Activated naive CD8-positive, alpha-beta T cell treated with anti-CD3 and anti-CD28 coated beads, Interleukin-2, amount 50 U/mL, for 24 hours (primary cell): ENCODE measurements around the gene CNOT3.
"Not testable (repeated sequence)": the region's sequence is repeated elsewhere in the genome, so short reads cannot be mapped to it uniquely, and the experiment has no call there.

Experiments
- ATAC-seq: fragments of 150-1000 bp; cut with Tn5 transposase; one replicate; pipeline ENCODE4 v1.10.0; 2021
- DNase-seq: peaks from one replicate; pipeline ENCODE4 v3.0.0; 2021
- H3K27ac Mint-ChIP-seq: one replicate; pipeline ENCODE4 v1.8.0; 2021; ENCODE audit warnings: mild to moderate bottlenecking, mixed read lengths
- H3K27me3 Mint-ChIP-seq: one replicate; pipeline ENCODE4 v1.8.0; 2021; ENCODE audit warnings: mixed read lengths
- H3K36me3 Mint-ChIP-seq: one replicate; pipeline ENCODE4 v1.8.0; 2021; ENCODE audit warnings: low read depth, mixed read lengths
- H3K4me1 Mint-ChIP-seq: one replicate; pipeline ENCODE4 v1.8.0; 2021; ENCODE audit warnings: mixed read lengths
- H3K4me3 Mint-ChIP-seq: one replicate; pipeline ENCODE4 v1.8.0; 2021; ENCODE audit warnings: mild to moderate bottlenecking, moderate library complexity, mixed read lengths
- H3K9me3 Mint-ChIP-seq: one replicate; pipeline ENCODE4 v1.8.0; 2021; ENCODE audit warnings: mixed read lengths

The CNOT3 gene

DNA sequence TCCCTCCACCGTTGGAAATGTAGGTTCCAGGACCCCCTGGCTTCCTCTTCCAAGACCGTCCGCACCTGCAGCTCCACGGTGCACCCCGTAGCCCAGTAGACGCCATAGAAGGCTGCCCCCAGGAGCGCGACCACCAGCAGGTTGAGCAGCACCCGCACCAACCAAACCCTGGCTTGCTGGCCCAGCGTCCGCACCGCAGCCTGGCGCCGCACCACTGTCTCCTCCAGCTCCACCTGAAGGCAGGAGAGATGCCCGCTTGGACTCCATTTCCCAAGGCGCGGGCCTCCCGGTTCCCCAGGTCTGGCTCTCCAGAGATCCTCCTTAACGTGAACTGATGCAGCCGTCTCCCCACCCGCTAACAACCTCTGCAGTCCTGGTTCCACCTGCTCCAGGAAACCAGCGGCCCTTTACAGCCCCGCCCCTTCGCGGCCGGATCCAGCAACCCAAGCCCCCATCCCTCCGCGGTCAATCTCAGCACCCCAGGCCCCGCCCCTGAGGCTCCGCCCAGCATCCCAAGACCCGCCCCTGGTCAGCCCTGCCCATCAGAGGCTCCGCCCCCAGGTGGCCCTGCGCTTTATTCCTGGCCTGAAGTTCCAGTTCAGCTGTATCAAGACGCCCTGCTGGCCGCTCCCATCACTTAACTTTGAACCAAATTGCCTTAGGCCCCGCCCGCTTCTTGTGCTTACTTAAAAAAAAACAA, 27.0 kb downstream of the CNOT3 start:
- DNase-seq (peak; percentile 81), ATAC-seq (no peak)
- Mint-ChIP-seq H3K4me1 (peaks cover 43% of the 10 kb centered on the region), H3K27me3 (peaks cover 11% of the 10 kb centered on the region), H3K4me3 (peak overlapping the region; percentile 32), H3K27ac (no peak overlapping the region), H3K9me3 (no peaks in the 10 kb centered on the region), H3K36me3 (no peaks in the 10 kb centered on the region)

DNA sequence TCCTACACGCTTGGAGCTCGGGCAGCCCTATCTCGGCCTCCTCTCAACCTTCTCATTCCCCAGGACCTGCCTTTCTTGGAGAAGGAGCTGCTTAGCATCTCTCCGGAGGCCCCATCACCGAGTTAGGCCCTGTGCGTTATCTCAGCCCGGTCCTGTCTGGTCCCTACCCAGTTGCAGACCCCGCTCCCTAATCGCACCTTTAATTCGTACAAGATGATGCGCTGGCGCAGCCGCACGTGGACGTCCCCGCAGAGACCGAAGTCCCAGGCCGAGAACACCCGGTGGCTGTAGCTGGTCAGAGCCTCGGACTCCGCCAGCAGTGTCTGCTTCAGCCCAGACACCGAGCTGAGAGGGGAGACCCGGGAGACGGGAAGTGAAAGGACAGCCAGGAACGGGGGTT, 27.7 kb downstream of the CNOT3 start:
- Mint-ChIP-seq H3K4me1 (peaks cover 37% of the 10 kb centered on the region), H3K9me3 (no peaks in the 10 kb centered on the region), H3K36me3 (no peaks in the 10 kb centered on the region), H3K27me3 (peaks cover 11% of the 10 kb centered on the region), H3K27ac (no peak overlapping the region), H3K4me3 (no peak overlapping the region)
- no peak for ATAC-seq
- DNase-seq: no peak

DNA sequence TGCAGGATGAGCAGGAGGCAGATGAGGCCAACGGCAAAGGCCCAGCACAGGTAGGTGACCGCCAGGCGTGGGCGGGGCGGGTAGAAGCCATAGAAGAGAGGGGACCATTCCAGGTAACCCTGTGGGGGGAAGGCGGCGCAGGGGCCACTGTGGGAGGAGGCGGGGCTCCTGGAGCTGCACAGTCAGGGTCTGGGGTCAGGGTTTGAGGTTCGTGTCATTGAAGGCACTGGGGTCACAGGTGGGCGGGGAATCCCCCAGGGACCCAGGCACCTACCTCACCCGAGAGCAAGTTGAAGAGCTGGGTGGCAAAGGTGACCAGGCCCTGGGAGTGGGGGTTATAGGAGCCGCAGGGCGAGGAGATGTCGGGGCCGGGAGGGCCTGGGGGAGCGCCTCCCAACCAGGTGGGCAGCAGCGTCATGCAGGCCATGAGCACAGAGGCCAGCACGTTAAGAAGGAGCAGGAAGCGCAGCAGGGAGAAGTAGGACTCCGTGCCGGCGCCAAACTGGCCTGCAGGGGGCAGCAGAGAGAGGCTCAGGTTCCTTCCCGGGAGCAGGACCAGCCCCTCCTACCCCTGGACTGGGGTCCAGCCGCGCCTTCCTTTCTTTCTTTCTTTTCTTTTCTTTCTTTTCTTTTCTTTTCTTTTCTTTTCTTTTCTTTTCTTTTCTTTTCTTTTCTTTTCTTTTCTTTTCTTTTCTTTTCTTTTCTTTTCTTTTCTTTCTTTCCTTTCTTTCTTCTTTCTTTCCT, 30.8 kb downstream of the CNOT3 start:
- no peaks in the 10 kb centered on the region for H3K36me3 Mint-ChIP-seq
- DNase-seq (peak; percentile 98), ATAC-seq (peak; percentile 86)
- peaks cover 16% of the 10 kb centered on the region for H3K4me1 Mint-ChIP-seq
- no peak overlapping the region for H3K27ac Mint-ChIP-seq
- no peaks in the 10 kb centered on the region for H3K9me3 Mint-ChIP-seq
- peaks cover 8% of the 10 kb centered on the region for H3K27me3 Mint-ChIP-seq
- H3K4me3 Mint-ChIP-seq: no peak overlapping the region

DNA sequence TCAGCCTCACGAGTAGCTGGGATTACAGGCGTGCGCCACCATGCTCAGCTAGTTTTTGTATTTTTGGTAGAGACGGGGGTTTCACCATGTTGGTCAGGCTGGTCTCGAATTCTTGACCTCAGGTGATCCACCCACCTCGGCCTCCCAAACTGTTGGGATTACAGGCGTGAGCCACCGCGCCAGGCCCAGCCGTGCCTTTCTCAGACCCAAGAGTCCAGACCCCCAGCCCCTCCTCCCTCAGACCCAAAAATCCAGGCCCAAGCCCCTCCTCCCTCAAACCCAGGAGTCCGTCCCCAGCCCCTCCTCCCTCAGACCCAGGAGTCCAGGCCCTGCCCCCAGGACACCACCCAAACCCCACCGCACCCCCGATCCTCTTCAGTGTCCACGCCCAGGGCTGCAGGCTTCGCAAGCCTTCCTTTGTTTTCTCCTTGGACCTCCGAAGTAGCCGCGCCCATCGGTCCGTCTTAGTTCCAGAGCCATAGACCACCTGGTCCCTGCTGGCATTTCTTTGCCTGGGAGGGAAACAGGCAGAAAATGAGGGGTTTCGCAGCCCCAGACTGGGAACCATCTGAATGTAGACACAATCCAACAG, 31.7 kb downstream of the CNOT3 start:
- Mint-ChIP-seq H3K9me3 (no peaks in the 10 kb centered on the region), H3K27ac (no peak overlapping the region), H3K27me3 (peaks cover 4% of the 10 kb centered on the region), H3K4me3 (no peak overlapping the region), H3K4me1 (peaks cover 12% of the 10 kb centered on the region), H3K36me3 (no peaks in the 10 kb centered on the region)
- ATAC-seq (no peak), DNase-seq (no peak)

DNA sequence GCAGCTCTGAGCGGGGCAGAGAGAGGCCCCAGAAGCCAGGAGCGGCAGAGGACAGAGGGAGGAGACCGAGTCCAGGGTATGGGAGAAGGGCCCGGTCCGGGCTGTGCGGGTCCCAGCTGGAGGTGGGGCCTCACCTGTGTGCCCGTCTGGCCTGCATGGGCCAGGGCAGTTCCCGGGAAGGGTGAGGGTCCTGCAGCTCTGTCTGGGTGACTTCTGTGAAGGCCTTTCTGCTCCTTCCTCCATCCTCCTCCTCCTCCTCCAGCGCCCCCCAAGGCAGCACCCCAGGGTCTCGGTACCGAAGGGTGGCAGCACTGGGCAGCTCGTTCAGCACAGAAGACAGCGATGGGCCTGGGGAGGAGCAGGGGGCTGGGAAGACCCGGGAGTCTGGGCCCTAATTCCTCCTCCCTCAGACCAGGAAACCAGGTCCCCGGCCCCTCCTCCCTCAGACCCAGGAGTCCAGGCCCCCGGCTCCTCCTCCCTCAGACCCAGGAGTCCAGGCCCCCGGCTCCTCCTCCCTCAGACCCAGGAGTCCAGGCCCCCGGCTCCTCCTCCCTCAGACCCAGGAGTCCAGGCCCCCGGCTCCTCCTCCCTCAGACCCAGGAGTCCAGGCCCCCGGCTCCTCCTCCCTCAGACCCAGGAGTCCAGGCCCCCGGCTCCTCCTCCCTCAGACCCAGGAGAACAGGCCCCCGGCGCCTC, 34.3 kb downstream of the CNOT3 start:
- not testable (repeated sequence) for H3K27ac Mint-ChIP-seq, H3K4me1 Mint-ChIP-seq, H3K4me3 Mint-ChIP-seq, ATAC-seq, H3K9me3 Mint-ChIP-seq, H3K27me3 Mint-ChIP-seq, DNase-seq, H3K36me3 Mint-ChIP-seq

DNA sequence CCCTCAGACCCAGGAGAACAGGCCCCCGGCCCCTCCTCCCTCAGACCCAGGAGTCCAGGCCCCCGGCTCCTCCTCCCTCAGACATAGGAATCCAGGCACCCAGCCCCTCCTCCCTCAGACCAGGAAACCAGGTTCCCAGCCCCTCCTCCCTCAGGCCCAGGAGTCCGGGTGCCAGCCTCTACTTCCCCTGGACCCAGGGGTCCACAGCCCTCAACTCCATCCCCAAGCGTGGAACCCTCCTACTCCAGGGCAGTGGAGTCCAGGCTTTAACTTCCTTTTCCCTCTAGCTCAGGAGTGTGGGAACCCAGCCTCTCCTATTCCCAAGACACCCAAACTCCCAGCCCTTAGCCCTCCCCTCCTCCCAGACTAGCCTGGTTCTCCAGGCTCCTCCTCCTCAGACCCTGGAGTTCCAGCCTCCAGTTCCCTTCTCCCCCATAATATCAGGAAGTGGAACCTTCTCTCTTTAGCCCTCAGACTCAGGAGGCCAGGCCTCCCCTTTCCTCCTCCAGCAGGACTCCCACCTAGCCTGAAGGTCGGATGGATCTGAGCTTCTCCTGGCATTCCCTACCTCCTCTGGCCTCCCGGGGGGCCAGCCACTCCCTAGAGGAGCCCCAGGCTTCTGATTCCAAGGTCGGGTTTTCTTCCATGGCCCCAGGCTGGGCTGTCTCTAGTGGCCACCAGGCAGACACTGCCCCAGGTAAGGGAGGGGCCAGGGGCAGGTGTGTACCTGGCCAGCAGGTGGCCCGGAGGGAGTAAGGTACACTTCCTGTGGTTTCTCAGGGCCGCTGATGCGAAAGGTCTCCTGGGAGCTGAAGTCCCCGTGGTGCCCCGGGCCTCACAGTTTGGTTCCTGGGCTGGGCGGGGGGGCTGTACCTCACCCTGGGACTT, 35.2 kb downstream of the CNOT3 start, which contains the start of gene TMC4:
TSS of gene TMC4 (minus strand) at position 690 of the 888 bp plus-strand sequence. CDS start at position 647, 43 bp downstream.
- H3K36me3 Mint-ChIP-seq: peaks cover 8% of the 10 kb centered on the region
- no peaks in the 10 kb centered on the region for H3K27me3 Mint-ChIP-seq
- no peaks in the 10 kb centered on the region for H3K9me3 Mint-ChIP-seq
- H3K4me1 Mint-ChIP-seq: peaks cover 6% of the 10 kb centered on the region
- no peak within 1 kb of the TSS for H3K27ac Mint-ChIP-seq
- no peak within 1 kb of the TSS for H3K4me3 Mint-ChIP-seq
- no peak for DNase-seq
- no peak for ATAC-seq

DNA sequence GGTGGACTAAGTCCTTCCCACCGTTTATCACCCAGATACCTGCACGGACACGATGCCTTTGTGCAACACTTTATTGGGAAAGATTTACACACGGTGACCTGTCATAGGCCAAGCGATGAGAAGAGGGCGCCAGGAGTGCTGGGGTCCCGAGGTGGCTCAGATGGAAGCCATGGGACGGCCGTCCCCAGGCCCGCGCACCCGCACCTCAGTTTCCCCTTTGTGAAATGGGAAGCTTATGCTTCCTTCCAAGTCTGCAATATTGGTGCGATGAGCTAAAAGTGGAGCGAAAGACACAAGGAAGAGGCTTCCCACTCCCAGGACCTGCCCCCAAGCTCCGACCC, 35.8 kb downstream of the CNOT3 start:
- ATAC-seq: no peak
- Mint-ChIP-seq H3K4me3 (no peak overlapping the region), H3K9me3 (no peaks in the 10 kb centered on the region), H3K27ac (no peak overlapping the region), H3K36me3 (peaks cover 12% of the 10 kb centered on the region), H3K4me1 (peaks cover 2% of the 10 kb centered on the region), H3K27me3 (no peaks in the 10 kb centered on the region)
- no peak for DNase-seq

DNA sequence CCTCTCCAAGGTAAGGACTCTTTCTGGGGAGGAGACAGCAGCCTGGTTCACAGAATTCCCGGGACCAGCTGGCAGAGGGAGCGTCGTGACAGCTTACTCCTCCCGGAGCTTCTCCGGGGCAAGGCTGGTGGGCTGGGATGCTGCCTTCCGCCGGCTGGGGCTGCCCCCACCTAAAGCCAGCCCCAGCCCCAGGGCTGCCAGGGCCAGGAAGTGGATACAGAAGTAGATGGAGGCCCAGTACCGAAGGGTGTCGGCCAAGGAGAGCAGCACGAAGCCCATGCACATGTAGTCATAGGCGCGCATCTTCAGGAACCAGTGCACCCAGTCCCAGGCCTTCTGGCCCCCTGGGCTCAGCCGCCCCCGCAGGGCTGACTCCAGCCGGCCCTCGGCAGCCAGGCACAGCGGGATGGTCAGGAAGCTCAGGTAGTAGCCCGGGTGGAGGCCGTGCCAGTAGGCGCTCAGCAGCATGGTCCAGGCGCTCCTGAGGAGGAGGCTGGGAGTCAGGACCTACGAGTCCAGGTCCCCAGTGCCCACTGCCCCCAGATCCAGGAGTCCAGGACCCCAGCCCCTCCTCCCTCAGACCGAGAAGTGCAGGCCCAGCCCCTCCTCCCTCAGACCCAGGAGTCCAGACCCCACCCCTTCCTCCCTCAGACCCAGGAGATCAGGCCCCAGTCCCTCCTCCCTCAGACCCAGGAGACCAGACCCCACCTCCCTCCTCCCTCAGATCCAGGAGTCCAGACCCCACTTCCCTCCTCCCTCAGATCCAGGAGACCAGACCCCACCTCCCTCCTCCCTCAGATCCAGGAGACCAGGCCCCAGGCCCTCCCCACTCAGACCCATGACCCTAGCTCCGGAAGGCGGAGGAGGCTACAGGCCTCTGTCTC, 36.6 kb downstream of the CNOT3 start:
- peaks cover 18% of the 10 kb centered on the region for H3K36me3 Mint-ChIP-seq
- no peaks in the 10 kb centered on the region for H3K27me3 Mint-ChIP-seq
- ATAC-seq: no peak
- no peaks in the 10 kb centered on the region for H3K4me1 Mint-ChIP-seq
- no peak overlapping the region for H3K27ac Mint-ChIP-seq
- H3K9me3 Mint-ChIP-seq: no peaks in the 10 kb centered on the region
- DNase-seq: no peak
- no peak overlapping the region for H3K4me3 Mint-ChIP-seq

DNA sequence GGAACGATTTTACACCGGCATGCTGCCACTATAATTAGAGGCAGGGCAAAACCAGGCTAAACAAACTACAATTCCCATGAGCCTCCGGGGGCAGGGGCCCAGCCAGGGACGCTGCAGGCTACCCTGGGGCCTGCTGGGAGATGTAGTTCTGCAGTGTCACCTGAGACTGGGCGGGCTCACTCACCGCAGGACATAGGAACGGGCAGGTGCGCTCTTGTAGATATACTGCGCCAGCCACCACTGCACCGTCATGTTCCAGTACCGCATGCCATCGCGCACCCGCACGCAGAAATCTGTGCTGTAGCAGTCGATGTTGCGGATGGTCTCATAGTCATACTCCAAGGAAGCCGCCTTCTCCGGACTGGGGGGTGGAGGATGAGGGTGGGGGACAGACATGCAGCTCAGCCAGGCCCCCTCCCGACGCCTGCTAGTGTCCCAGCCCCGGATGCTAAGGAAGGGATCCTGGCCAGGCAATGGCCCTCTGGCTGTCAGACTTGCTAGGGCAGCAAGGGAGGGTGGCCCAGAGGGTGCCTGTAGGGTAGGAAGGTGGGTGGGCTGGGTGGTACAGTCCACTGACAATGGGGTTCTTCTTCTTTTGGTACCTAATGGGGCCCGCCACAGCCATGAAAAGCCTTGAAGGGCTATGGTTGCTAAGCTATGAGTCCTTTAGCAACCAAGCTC, 41.2 kb downstream of the CNOT3 start:
- Mint-ChIP-seq H3K36me3 (peaks cover 32% of the 10 kb centered on the region), H3K4me1 (no peaks in the 10 kb centered on the region), H3K4me3 (no peak overlapping the region), H3K27me3 (no peaks in the 10 kb centered on the region), H3K27ac (no peak overlapping the region), H3K9me3 (no peaks in the 10 kb centered on the region)
- ATAC-seq (peak; percentile 77), DNase-seq (no peak)

DNA sequence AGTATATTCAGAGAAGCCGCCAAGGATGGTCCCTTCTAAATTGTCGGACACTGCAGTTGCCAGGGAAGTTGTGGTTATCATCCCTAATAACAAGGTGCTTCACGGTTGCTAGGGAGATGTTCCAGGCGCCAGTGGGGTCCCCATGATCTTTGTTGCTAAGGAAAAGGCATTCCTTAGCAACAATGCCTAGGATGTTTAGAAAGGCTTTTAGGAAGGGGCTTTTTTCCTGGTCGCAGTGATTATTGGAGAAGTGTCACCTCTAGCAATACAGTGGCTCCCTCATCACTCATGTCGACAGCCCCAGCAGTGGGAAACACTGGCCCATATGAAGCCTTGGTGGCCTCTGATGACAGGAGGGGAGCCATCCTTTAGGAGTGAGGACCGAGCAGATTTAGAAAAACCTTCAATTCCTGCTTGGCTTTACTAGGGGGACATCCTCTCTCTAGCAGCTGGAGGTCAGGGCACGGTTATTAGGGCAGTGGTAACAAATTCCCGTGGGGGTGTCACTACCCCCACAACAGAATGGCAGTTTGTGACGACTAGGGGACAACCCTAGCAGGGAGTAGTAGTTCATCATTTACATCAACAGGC, 41.8 kb downstream of the CNOT3 start:
- H3K9me3 Mint-ChIP-seq: no peaks in the 10 kb centered on the region
- DNase-seq: no peak
- ATAC-seq: no peak
- no peak overlapping the region for H3K27ac Mint-ChIP-seq
- H3K4me1 Mint-ChIP-seq: no peaks in the 10 kb centered on the region
- peaks cover 37% of the 10 kb centered on the region for H3K36me3 Mint-ChIP-seq
- no peaks in the 10 kb centered on the region for H3K27me3 Mint-ChIP-seq
- H3K4me3 Mint-ChIP-seq: no peak overlapping the region

DNA sequence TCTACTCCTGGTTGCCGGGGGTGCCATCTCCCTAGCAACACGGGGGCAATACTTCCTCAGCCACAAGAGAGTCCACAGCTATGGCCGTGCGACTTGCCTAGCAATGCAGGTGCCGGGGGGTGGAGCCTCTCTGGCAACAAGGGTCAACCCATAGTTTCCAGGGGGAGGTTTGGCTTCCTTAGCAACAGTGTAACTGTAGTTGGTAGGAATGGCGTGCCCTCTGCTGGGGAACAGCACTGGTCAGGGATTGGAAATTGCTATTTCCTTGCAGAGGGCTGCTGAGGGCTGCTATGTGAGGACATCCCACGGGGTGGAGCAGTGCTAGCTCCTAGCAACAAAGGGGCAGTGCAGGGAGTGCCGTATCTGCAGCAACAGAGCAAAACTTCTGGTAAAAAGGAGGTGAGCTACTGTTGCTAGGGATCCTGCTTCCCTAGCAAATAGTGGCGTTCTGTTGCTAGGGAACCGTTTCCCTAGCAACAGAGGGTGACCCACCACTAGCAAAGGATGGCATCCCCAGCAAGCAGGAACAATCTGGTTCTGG, 42.4 kb downstream of the CNOT3 start:
- DNase-seq (no peak), ATAC-seq (no peak)
- Mint-ChIP-seq H3K4me3 (no peak overlapping the region), H3K4me1 (no peaks in the 10 kb centered on the region), H3K9me3 (no peaks in the 10 kb centered on the region), H3K27ac (no peak overlapping the region), H3K36me3 (peaks cover 37% of the 10 kb centered on the region), H3K27me3 (no peaks in the 10 kb centered on the region)

DNA sequence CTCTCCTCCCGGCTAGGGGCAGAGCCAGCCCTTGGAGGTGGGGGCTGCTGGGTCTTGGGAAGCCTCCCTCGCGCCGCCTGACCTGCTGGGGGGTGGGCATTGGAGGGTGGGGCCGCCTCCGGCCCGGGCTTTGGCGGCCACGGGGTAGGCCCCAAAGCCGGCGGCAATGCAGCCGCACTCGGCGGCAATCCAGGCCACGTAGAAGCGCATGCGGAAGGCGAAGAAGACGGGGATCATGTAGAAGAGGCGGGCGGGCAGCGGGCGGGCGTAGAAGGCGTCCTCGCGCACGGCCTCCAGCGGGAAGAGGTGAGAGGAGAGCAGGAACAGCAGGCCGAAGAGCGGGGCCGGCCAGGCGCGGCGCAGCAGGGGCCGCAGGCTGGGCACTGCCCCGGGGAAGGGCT, 43.1 kb downstream of the CNOT3 start:
- no peak overlapping the region for H3K4me3 Mint-ChIP-seq
- H3K27ac Mint-ChIP-seq: no peak overlapping the region
- ATAC-seq (no peak), DNase-seq (no peak)
- peaks cover 37% of the 10 kb centered on the region for H3K36me3 Mint-ChIP-seq
- H3K9me3 Mint-ChIP-seq: no peaks in the 10 kb centered on the region
- H3K4me1 Mint-ChIP-seq: no peaks in the 10 kb centered on the region
- H3K27me3 Mint-ChIP-seq: no peaks in the 10 kb centered on the region
